PC-3 (cell line): Measurements from ENCODE around the gene NXPE3. TPM values are rescaled to one million over a fixed set of nuclear protein-coding genes. Genes with fewer than 3 reads are reported as not detected.
A peak's percentile ranks its signal among the peaks of the same experiment; 100 is the strongest.

Experiments
- ATAC-seq: fragments of 200-7000 bp; cut with Tn5 transposase; 2 replicates; pipeline ENCODE4 v1.9.1; 2020; ENCODE audit warnings: mild to moderate bottlenecking, moderate library complexity
- BruUV-seq: library from RNA; stranded (reverse); fragments of 400-500 nt; replicated peaks from 2 replicates; lab custom pipeline; 2021; lab: Mats Ljungman, UMichigan
- CTCF ChIA-PET: fragments of 300-600 bp; sonication (Branson Sonifier 250); formaldehyde crosslinking; loops from one replicate; lab custom pipeline; 2022; ENCODE audit warnings: antibody characterized with exemption; lab: Charles Lee
- POLR2A ChIA-PET: fragments of 300-600 bp; sonication (Branson Sonifier 250); formaldehyde crosslinking; loops from one replicate; lab custom pipeline; 2022; ENCODE audit warnings: antibody characterized with exemption; ENCODE audit not compliant: unreplicated experiment; lab: Charles Lee
- DNase-seq: peaks from one replicate; pipeline ENCODE4 v3.0.0-alpha.2; 2015
- H2AFZ ChIP-seq: fragments of 300-600 bp; sonication (generic); 2 replicates; pipeline ENCODE4 v1.6.0; 2016; ENCODE audit warnings: antibody characterized with exemption, low read length
- H3F3A ChIP-seq: fragments of 300-600 bp; sonication (generic); one replicate; pipeline ENCODE4 v1.6.0; 2017; ENCODE audit warnings: antibody characterized with exemption, low read length, control low read depth, mild to moderate bottlenecking; ENCODE audit not compliant: unreplicated experiment
- H3K27ac ChIP-seq: fragments of 300-600 bp; sonication (generic); 2 replicates; pipeline ENCODE4 v1.5.1; 2016; ENCODE audit warnings: mild to moderate bottlenecking, low read length
- H3K27me3 ChIP-seq: fragments of 300-600 bp; sonication (generic); 2 replicates; pipeline ENCODE4 v1.6.1; 2016; ENCODE audit warnings: low read length, mixed read lengths
- H3K36me3 ChIP-seq: fragments of 300-600 bp; sonication (generic); 2 replicates; pipeline ENCODE4 v1.6.1; 2016; ENCODE audit warnings: low read depth, mixed run types, low read length, mixed read lengths
- H3K4me1 ChIP-seq: fragments of 300-600 bp; sonication (generic); 2 replicates; pipeline ENCODE4 v1.5.1; 2016; ENCODE audit warnings: low read length; ENCODE audit not compliant: insufficient read depth
- H3K4me2 ChIP-seq: fragments of 300-600 bp; sonication (generic); 2 replicates; pipeline ENCODE4 v1.6.0; 2016; ENCODE audit warnings: low read length
- H3K4me3 ChIP-seq: fragments of 300-600 bp; sonication (generic); 2 replicates; pipeline ENCODE4 v1.5.1; 2016; ENCODE audit warnings: mild to moderate bottlenecking, low read length, mixed read lengths
- H3K79me2 ChIP-seq: fragments of 300-600 bp; sonication (generic); 2 replicates; pipeline ENCODE4 v1.6.1; 2017; ENCODE audit warnings: low read length, mixed read lengths
- H3K9ac ChIP-seq: fragments of 300-600 bp; sonication (generic); 2 replicates; pipeline ENCODE4 v1.6.0; 2016; ENCODE audit warnings: mild to moderate bottlenecking, low read length
- H3K9me2 ChIP-seq: fragments of 300-600 bp; sonication (generic); replicated peaks from 2 replicates; pipeline ENCODE4 v1.6.1; 2016; ENCODE audit warnings: mixed run types, low read length, mixed read lengths
- H3K9me3 ChIP-seq: fragments of 300-600 bp; sonication (generic); 2 replicates; pipeline ENCODE4 v1.6.1; 2016; ENCODE audit warnings: low read length, mixed read lengths
- H4K20me1 ChIP-seq: fragments of 300-600 bp; sonication (generic); 2 replicates; pipeline ENCODE4 v1.6.1; 2016; ENCODE audit warnings: low read length, mixed read lengths
- EZH2 ChIP-seq: fragments of 300-600 bp; sonication (generic); IDR thresholded peaks from one replicate; pipeline ENCODE4 v1.6.1; 2017; ENCODE audit warnings: antibody characterized with exemption, mild to moderate bottlenecking, low read length; ENCODE audit not compliant: unreplicated experiment
- EZH2phosphoT487 ChIP-seq: fragments of 300-600 bp; sonication (generic); IDR thresholded peaks from 2 replicates; pipeline ENCODE4 v1.6.1; 2018; ENCODE audit warnings: mild to moderate bottlenecking, antibody characterized with exemption, low read length, borderline replicate concordance
- intact Hi-C: fragments of 100-400 bp; cut with micrococcal nuclease; formaldehyde crosslinking; loops from 2 replicates; pipeline ENCODE4 v1.9.0; 2023
- total RNA-seq: library from RNA; depleted of rRNA; stranded (reverse); fragments of >200 nt; gene quantifications from 2 replicates; pipeline ENCODE4 v1.2.3, GENCODE V29; 2014
- TF ChIP-seq, protein P1 (sequence below): fragments of 300-600 bp; sonication (generic); conservative IDR thresholded peaks from 2 replicates; pipeline ENCODE4 v1.5.1; 2017; ENCODE audit warnings: antibody characterized with exemption, low read depth, mild to moderate bottlenecking, low read length

Gene NXPE3
- total RNA-seq, 1 experiment from 2014 or later, result 12.6 TPM

- Histone ChIP-seq H3K9ac (no peak overlapping the region), H3K27me3 (no peaks in the 10 kb centered on the region), H3K79me2 (peaks cover 51% of the 10 kb centered on the region), H3K4me3 (no peak overlapping the region), H3K9me3 (no peaks in the 10 kb centered on the region), H2AFZ (no peak overlapping the region), H3K4me1 (peaks cover 10% of the 10 kb centered on the region; the same call in 1 of the 2 replicates), H3K4me2 (peak overlapping the region; percentile 3; the same call in 1 of the 2 replicates), H4K20me1 (peaks cover 87% of the 10 kb centered on the region), H3K36me3 (peaks cover 94% of the 10 kb centered on the region), H3K9me2 (no peaks in the 10 kb centered on the region), H3F3A (no peaks in the 10 kb centered on the region), H3K27ac (no peak overlapping the region)
- no TSS peak for BruUV-seq
- TF ChIP-seq EZH2 (no peak), EZH2phosphoT487 (no peak)
- TF ChIP-seq, protein P1, sequence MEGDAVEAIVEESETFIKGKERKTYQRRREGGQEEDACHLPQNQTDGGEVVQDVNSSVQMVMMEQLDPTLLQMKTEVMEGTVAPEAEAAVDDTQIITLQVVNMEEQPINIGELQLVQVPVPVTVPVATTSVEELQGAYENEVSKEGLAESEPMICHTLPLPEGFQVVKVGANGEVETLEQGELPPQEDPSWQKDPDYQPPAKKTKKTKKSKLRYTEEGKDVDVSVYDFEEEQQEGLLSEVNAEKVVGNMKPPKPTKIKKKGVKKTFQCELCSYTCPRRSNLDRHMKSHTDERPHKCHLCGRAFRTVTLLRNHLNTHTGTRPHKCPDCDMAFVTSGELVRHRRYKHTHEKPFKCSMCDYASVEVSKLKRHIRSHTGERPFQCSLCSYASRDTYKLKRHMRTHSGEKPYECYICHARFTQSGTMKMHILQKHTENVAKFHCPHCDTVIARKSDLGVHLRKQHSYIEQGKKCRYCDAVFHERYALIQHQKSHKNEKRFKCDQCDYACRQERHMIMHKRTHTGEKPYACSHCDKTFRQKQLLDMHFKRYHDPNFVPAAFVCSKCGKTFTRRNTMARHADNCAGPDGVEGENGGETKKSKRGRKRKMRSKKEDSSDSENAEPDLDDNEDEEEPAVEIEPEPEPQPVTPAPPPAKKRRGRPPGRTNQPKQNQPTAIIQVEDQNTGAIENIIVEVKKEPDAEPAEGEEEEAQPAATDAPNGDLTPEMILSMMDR, result no peak
- ATAC-seq (peak; percentile 18), DNase-seq (no peak)
- ChIA-PET CTCF (no interaction called here), POLR2A (interaction anchor here (0.5 to 0.6 kb wide), 3 partner anchors 70 to 324 kb away, joined by 3 to 4 read pairs (median 3); no protein-coding TSS in a partner anchor)
- intact Hi-C loops, result loop anchor here (5.0 kb wide), 1 partner anchor 233 kb away; no protein-coding TSS in a partner anchor
These were observed 75.7 kb downstream of the NXPE3 start for GRCh38 chr3:101854608-101855304.

DNA sequence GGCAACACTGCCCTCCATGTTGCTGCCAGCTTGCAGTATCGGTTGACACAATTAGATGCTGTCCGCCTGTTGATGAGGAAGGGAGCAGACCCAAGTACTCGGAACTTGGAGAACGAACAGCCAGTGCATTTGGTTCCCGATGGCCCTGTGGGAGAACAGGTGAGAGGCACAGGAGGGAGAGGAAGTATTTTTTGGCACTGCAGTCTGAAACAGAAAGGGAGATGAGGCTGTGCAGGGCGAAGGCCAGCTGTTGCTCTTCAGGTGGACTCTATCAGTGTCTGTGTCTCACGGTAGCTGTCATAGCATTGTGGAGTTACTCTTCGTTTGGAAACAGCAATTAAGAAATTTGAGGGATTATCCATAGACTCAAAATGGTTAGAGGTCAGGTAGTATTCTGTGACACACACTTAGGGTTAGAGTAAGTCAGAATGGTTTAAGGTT lies 78.3 kb downstream of the NXPE3 start:
- ChIA-PET CTCF (no interaction called here), POLR2A (interaction anchor here (0.6 kb wide), 1 partner anchor 299 kb away, joined by 14 read pairs; no protein-coding TSS in a partner anchor)
- Histone ChIP-seq H3K4me3 (no peak overlapping the region), H3K4me1 (no peaks in the 10 kb centered on the region; the same call in 1 of the 2 replicates), H3K27ac (no peak overlapping the region), H2AFZ (no peak overlapping the region), H3K9me3 (no peaks in the 10 kb centered on the region), H3K36me3 (peaks cover 93% of the 10 kb centered on the region), H3F3A (no peaks in the 10 kb centered on the region), H3K9ac (no peak overlapping the region), H3K79me2 (peaks cover 25% of the 10 kb centered on the region), H3K9me2 (no peaks in the 10 kb centered on the region), H3K4me2 (no peak overlapping the region), H3K27me3 (no peaks in the 10 kb centered on the region), H4K20me1 (peaks cover 65% of the 10 kb centered on the region)
- ATAC-seq (no peak), DNase-seq (no peak)
- intact Hi-C loops, result no loop called here
- TF ChIP-seq EZH2, result no peak
- no peak for TF ChIP-seq EZH2phosphoT487
- TF ChIP-seq, protein P1, result no peak
- no TSS peak for BruUV-seq

- Histone ChIP-seq H3K9ac (no peak overlapping the region), H2AFZ (no peak overlapping the region), H3K4me3 (no peak overlapping the region), H3K4me2 (no peak overlapping the region), H3K4me1 (no peaks in the 10 kb centered on the region; the same call in 1 of the 2 replicates), H3K27me3 (no peaks in the 10 kb centered on the region), H4K20me1 (peaks cover 53% of the 10 kb centered on the region), H3K9me2 (no peaks in the 10 kb centered on the region), H3K9me3 (no peaks in the 10 kb centered on the region), H3K79me2 (peaks cover 13% of the 10 kb centered on the region), H3K36me3 (peaks cover 81% of the 10 kb centered on the region), H3F3A (no peaks in the 10 kb centered on the region), H3K27ac (no peak overlapping the region)
- ChIA-PET CTCF (no interaction called here), POLR2A (interaction anchor here (0.6 kb wide), 2 partner anchors 170 to 232 kb away, joined by 3 read pairs; no protein-coding TSS in a partner anchor)
- intact Hi-C loops, result no loop called here
- no TSS peak for BruUV-seq
- ATAC-seq, result no peak
- DNase-seq, result no peak
- TF ChIP-seq EZH2 (no peak), EZH2phosphoT487 (no peak)
- TF ChIP-seq, protein P1, result no peak
These were observed 79.5 kb downstream of the NXPE3 start for GRCh38 chr3:101858464-101859030.
